Central memory CD8-positive, alpha-beta T cell (primary cell): Measurements from ENCODE around the gene MMD2.
A peak's percentile ranks its signal among the peaks of the same experiment; 100 is the strongest.
"Not testable (repeated sequence)": the region's sequence is repeated elsewhere in the genome, so short reads cannot be mapped to it uniquely, and the experiment has no call there.

Source experiments
- ATAC-seq: fragments of 150-1000 bp; cut with Tn5 transposase; replicated peaks from 2 replicates; pipeline ENCODE4 v1.10.0; 2022; ENCODE audit warnings: mild to moderate bottlenecking, moderate FRiP score, moderate number of reproducible peaks; ENCODE audit not compliant: poor library complexity, severe bottlenecking; ENCODE audit errors: extremely low read depth
- DNase-seq, 2 donors: peaks; one replicate each; pipeline ENCODE4 v3.0.0; 2021; ENCODE audit warnings: low spot score in 2 of 2
- H3K27ac Mint-ChIP-seq: one replicate; pipeline ENCODE4 v1.8.0; 2022; ENCODE audit warnings: low read depth, mild to moderate bottlenecking, moderate library complexity, mixed read lengths
- H3K27me3 Mint-ChIP-seq: one replicate; pipeline ENCODE4 v1.8.0; 2022; ENCODE audit warnings: mixed read lengths
- H3K36me3 Mint-ChIP-seq: one replicate; pipeline ENCODE4 v1.8.0; 2022; ENCODE audit warnings: mild to moderate bottlenecking, moderate library complexity, mixed read lengths; ENCODE audit not compliant: insufficient read depth
- H3K4me1 Mint-ChIP-seq: one replicate; pipeline ENCODE4 v1.8.0; 2022; ENCODE audit warnings: mixed read lengths
- H3K4me3 Mint-ChIP-seq: one replicate; pipeline ENCODE4 v1.8.0; 2022; ENCODE audit warnings: mild to moderate bottlenecking, moderate library complexity, mixed read lengths
- H3K9me3 Mint-ChIP-seq: one replicate; pipeline ENCODE4 v1.8.0; 2022; ENCODE audit warnings: mixed read lengths

MMD2 gene, protein sequence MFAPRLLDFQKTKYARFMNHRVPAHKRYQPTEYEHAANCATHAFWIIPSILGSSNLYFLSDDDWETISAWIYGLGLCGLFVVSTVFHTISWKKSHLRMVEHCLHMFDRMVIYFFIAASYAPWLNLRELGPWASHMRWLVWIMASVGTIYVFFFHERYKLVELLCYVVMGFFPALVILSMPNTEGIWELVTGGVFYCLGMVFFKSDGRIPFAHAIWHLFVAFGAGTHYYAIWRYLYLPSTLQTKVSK

DNA sequence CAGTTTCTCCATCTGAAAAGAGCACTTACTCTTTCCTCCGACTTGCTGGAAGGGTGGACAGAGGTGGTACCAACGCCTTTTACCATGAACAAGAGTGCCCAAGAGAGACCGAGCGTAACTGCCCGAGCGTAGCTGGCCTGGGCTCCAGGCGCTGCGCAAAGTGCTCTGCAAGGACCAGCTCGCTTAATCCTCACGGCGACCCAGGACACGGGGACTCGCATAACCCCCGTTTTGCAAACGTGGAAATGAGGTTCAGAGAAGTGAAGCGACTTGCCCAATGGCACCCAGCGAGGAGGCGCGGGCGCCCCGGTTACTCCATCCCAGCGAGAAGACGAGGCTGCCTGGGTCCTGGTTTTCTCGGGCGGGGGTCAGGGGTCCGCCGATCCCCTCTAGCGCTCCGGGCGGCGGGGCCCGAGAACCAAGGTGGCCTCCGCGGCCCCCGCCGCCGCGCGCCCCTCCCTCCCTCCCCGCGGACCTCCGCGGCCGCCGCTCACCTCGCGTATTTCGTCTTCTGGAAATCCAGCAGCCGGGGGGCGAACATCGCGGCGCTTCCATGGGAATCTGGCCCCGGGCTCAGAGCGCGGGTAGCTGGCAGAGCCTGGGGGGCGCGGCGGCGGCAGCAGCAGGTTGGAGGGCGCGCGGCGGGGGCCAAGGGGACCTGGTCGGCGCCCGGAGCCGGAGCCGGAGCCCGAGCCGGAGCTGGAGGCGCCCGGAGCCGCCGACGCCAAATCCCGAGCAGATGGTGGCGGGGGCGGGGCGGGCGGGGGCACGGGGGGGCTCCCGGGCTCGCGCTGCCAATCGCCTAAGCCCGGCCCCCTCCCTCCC lies at the start of gene MMD2:
Gene MMD2 (minus strand): TSS at position 711 of the 825 bp plus-strand sequence. CDS start 170 bp downstream, at position 541.
- ATAC-seq (no peak), DNase-seq (no peak)
- Mint-ChIP-seq H3K36me3 (peaks cover 3% of the 10 kb centered on the region), H3K4me1 (peaks cover 7% of the 10 kb centered on the region), H3K9me3 (no peaks in the 10 kb centered on the region), H3K27me3 (peaks cover 56% of the 10 kb centered on the region), H3K4me3 (peak within 1 kb of the TSS; percentile 61), H3K27ac (no peak within 1 kb of the TSS)

DNA sequence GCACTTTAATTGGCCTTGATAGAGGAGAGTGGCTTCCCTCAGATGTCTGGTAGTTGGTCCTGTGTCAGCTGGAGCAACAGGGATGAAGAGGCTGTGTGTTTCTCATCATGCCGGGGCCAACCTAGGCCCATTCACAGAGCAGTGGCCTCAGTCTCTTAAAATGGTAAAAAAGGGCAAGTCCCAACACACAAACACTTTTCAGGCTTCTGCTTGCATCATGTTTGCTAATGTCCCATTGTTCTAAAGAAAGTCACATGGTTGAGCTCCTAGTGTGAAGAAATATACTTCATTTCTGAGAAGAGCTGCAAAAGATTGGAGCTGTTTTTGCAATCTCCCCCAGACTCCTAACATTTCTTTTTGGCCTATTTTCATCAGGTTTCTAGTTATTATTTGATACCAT lies 46.1 kb upstream of the MMD2 start:
- no peaks in the 10 kb centered on the region for H3K27me3 Mint-ChIP-seq

DNA sequence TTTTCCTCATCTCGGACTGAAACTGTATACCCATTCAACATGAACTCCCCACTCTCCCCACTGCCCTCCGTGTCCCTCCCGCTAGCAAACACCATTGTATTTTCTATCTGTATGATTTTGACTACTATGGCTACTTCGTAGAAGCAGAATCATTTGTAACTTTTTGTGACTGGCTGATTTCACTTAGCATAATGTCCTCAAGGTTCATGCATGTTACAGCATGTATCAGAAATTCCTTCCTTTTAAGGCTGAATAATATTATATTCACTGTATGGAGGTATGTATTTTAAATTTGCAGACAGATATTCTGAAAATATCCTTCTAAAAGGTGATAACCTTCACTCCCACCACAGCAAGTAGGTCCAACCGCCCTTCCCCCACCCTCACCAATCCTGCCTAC lies 42.9 kb upstream of the MMD2 start:
- H3K4me1 Mint-ChIP-seq: peaks cover 4% of the 10 kb centered on the region
- H3K36me3 Mint-ChIP-seq: peaks cover 30% of the 10 kb centered on the region
- H3K4me3 Mint-ChIP-seq: no peak overlapping the region
- no peaks in the 10 kb centered on the region for H3K9me3 Mint-ChIP-seq
- H3K27ac Mint-ChIP-seq: no peak overlapping the region
- no peak for ATAC-seq
- H3K27me3 Mint-ChIP-seq: no peaks in the 10 kb centered on the region
- DNase-seq: no peak

More for the DNA sequence above, 46.1 kb upstream of the MMD2 start:
- DNase-seq: no peak
- no peak for ATAC-seq
- H3K9me3 Mint-ChIP-seq: no peaks in the 10 kb centered on the region
- H3K27ac Mint-ChIP-seq: no peak overlapping the region
- peaks cover 10% of the 10 kb centered on the region for H3K4me1 Mint-ChIP-seq
- no peak overlapping the region for H3K4me3 Mint-ChIP-seq
- peaks cover 27% of the 10 kb centered on the region for H3K36me3 Mint-ChIP-seq

DNA sequence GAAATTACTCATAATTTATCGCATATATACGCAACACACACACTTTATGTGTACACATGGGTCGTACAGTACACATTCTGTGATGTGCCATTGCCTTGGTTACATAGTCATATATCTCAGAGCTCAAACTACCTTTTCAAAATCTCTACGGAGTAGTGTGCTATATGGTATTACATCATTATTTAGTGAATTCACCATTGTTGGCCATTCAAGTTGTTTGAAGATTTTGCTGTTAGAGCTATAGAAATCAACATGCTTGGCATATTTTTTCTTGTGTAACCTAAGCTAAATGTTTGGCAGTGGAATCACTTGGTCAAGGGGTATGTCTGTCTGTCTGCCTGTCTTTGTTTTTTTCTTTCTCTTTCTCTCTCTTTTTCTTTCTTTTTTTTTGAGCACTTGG lies 42.0 kb upstream of the MMD2 start:
- peaks cover 4% of the 10 kb centered on the region for H3K4me1 Mint-ChIP-seq
- no peaks in the 10 kb centered on the region for H3K27me3 Mint-ChIP-seq
- H3K9me3 Mint-ChIP-seq: no peaks in the 10 kb centered on the region
- DNase-seq (no peak), ATAC-seq (no peak)
- peaks cover 30% of the 10 kb centered on the region for H3K36me3 Mint-ChIP-seq
- no peak overlapping the region for H3K27ac Mint-ChIP-seq
- H3K4me3 Mint-ChIP-seq: no peak overlapping the region

DNA sequence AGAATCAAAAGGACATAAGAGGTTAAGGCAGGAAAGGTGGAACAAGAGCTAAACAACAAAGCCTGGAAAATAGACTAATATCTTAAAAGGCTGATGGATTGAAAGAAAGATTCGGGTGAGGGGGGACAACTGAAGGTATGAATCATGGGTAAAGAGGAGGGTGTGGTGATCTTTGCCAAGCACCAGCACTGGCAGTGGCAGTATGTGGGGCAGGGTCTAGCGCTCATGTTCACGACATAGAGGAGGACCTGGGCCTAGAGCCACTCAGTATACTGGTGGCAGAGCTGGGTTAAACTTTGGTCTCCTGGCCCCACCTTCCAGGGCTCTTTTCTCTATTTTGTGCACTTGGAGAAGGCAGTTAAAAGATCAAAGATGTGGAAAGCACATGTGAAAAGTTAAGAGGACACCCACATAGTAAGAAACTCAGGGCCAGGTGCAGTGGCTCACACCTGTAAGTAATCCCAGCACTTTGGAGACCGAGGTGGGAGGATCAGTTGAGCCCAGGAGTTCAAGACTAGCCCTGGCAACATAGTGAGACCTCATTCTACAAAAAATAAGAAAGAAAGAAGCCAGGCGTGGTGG lies 40.5 kb upstream of the MMD2 start:
- no peak for ATAC-seq
- DNase-seq: no peak
- H3K27me3 Mint-ChIP-seq: no peaks in the 10 kb centered on the region
- H3K9me3 Mint-ChIP-seq: no peaks in the 10 kb centered on the region
- peak overlapping the region; percentile 41 for H3K27ac Mint-ChIP-seq
- peaks cover 4% of the 10 kb centered on the region for H3K4me1 Mint-ChIP-seq
- peaks cover 41% of the 10 kb centered on the region for H3K36me3 Mint-ChIP-seq
- no peak overlapping the region for H3K4me3 Mint-ChIP-seq

DNA sequence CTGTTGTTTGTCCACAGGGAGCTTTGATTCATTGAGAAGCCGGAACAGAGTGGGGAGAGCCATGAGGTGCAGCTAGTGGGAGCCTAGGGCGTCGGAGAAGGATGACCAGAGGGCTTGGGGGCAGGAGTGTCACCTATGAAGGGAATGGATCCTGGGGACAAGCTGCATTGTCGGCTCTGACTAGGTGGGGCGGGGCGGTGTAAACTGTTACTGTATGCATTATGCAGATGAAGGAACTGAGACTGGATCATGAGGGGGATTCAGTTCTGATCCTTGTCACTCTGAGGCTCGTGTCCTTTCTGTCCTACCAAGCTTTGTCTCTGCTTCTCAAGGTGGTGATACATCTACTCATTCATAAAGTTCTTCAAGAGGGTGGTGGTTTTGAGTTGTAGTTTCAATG lies 39.9 kb upstream of the MMD2 start:
- DNase-seq (no peak), ATAC-seq (no peak)
- Mint-ChIP-seq H3K36me3 (peaks cover 40% of the 10 kb centered on the region), H3K4me3 (no peak overlapping the region), H3K4me1 (peaks cover 4% of the 10 kb centered on the region), H3K27ac (peak overlapping the region; percentile 41), H3K9me3 (no peaks in the 10 kb centered on the region), H3K27me3 (no peaks in the 10 kb centered on the region)

DNA sequence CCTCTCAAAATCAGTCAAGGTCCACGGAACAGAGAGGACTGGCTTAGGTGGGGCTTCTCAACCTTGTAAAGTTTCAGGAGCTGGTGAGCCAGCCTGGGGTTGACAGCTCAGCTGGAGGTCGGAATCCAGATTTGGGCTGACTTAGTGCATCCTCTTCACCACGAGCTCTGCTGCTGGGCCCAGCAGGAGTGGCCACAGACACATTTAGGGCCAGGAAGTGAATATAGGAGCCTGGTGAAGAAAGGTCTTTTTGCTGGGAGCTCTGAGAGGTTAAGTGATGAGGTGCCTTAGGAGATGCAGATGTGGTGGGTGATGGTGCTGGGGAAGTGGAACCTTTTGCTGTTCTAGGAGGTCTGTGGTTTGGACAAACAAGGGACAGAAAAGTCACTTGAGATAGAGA lies 39.3 kb upstream of the MMD2 start:
- ATAC-seq: no peak
- Mint-ChIP-seq H3K4me1 (peaks cover 4% of the 10 kb centered on the region), H3K27ac (peak overlapping the region; percentile 3), H3K9me3 (no peaks in the 10 kb centered on the region), H3K27me3 (no peaks in the 10 kb centered on the region), H3K36me3 (peaks cover 37% of the 10 kb centered on the region), H3K4me3 (no peak overlapping the region)
- no peak for DNase-seq

DNA sequence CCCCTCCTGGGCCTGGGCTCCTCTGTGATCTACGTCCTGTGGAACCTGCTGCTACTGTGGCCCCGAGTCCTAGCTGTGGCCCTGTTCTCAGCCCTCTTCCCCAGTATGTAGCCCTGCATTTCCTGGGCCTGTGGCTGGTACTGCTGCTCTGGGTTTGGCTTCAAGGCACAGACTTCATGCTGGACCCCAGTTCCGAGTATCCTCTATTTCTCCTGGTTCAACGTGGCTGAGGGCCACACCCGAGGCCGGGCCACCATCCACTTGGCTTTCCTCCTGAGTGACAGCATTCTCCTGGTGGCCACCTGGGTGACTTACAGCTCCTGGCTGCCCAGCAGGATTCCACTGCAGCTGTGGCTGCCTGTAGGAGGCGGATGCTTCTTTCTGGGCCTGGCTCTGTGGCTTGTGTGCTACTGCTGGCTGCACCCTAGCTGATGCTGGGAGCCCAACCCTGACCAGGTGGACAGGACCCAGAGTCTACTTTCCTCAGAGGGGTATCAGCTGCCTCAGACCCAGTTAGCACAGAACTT lies 37.8 kb upstream of the MMD2 start:
- ATAC-seq (no peak), DNase-seq (no peak)
- peaks cover under 1% of the 10 kb centered on the region for H3K4me1 Mint-ChIP-seq
- no peak overlapping the region for H3K27ac Mint-ChIP-seq
- H3K4me3 Mint-ChIP-seq: no peak overlapping the region
- no peaks in the 10 kb centered on the region for H3K9me3 Mint-ChIP-seq
- H3K27me3 Mint-ChIP-seq: no peaks in the 10 kb centered on the region
- H3K36me3 Mint-ChIP-seq: peaks cover 38% of the 10 kb centered on the region

DNA sequence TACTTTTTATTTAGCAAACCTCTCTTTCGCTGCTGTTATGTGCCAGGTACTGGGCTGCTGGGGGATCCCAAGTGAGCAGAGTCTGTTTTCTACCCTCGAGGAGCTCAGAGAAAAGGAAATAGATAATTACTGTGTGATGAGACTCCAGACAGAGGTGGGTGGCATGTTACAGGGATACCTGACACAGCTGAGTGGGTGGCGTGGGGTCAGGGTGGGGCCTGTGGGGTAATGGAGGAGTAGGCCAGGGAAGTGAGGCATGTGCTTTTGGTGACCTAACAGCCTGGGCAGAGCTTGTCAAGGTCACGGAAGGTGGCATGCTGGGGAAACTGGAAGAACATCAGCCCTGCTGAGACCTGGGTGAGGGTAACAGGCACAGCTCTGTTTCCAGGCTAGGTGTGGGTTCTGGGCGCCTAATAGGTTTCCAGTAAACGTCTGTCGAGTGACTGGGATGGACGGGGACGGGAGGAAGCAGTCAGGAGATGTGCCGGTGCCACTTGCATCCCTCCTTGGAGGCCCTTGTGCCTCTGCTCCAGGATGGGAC lies 36.5 kb upstream of the MMD2 start:
- Mint-ChIP-seq H3K36me3 (peaks cover 41% of the 10 kb centered on the region), H3K4me3 (no peak overlapping the region), H3K9me3 (no peaks in the 10 kb centered on the region), H3K27me3 (no peaks in the 10 kb centered on the region), H3K27ac (no peak overlapping the region), H3K4me1 (no peaks in the 10 kb centered on the region)
- ATAC-seq: no peak
- no peak for DNase-seq

DNA sequence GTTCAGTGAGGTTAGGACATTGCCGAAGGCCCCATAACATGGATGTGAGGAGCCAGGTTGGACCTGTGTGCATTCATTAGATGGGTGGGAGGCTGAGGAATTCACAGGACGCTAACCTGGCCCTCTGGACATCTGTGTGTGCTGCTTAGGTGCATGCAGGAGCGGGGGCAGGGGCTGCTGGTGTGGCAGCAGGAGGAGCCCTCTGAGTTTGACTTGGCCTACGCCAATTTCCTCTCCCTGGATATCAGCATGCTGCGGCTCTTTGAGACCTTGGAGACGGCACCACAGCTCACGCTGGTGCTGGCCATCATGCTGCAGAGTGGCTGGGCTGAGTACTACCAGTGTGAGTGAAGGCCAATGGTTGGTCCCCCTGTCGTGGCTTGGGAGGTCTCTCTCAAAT lies 34.5 kb upstream of the MMD2 start:
- H3K36me3 Mint-ChIP-seq: peaks cover 52% of the 10 kb centered on the region
- ATAC-seq (no peak), DNase-seq (no peak)
- no peak overlapping the region for H3K4me3 Mint-ChIP-seq
- no peak overlapping the region for H3K27ac Mint-ChIP-seq
- H3K4me1 Mint-ChIP-seq: no peaks in the 10 kb centered on the region
- H3K27me3 Mint-ChIP-seq: no peaks in the 10 kb centered on the region
- no peaks in the 10 kb centered on the region for H3K9me3 Mint-ChIP-seq

DNA sequence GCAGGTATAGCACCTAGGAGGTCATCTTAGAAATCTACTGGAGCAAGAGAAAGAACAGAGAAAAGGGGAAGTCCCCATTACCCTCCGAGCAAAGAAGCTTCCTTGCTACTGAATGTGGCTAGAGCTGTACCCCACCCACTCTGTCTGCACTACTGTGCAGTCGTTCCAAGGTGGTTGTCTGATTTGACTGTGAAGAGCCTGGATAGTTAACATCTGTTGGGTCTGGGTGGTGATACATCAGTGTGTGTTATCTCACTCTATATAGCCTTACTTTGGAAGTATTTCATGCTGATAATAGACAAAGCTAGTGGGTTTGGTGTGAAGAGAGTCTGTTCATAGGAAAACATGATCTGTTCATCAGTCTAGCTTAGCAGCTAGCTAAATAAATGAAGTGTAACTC lies 23.8 kb upstream of the MMD2 start:
- H3K27me3 Mint-ChIP-seq, DNase-seq, H3K9me3 Mint-ChIP-seq, H3K27ac Mint-ChIP-seq, H3K4me3 Mint-ChIP-seq: not testable (repeated sequence)
- peaks cover 57% of the 10 kb centered on the region for H3K4me1 Mint-ChIP-seq
- peak; percentile 40 for ATAC-seq
- peaks cover 61% of the 10 kb centered on the region for H3K36me3 Mint-ChIP-seq

DNA sequence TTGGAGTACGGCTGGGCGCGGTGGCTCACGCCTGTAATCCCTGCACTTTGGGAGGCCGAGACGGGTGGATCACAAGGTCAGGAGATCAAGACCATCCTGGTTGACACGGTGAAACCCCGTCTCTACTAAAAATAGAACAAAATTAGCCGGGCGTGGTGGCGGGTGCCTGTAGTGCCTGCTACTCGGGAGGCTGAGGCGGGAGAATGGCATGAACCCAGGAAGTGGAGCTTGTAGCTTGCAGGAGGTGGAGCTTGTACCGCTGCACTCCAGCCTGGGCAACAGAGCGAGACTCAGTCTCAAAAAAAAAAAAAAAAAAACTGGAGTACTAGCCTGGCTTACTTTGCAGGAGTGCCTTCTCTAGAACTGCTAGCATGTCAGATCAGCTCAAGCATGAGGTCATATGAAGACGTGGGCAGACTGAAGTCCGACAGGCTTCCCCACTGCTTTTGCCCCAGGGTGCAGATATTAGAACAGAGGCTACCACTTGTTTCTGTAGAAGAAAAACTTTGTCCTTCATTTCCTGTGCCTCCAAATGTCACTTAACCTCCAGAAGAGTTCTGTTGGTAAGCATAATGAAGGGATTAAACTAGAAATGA lies 22.4 kb upstream of the MMD2 start:
- H3K9me3 Mint-ChIP-seq, H3K27me3 Mint-ChIP-seq, DNase-seq, H3K27ac Mint-ChIP-seq, ATAC-seq, H3K4me3 Mint-ChIP-seq: not testable (repeated sequence)
- H3K36me3 Mint-ChIP-seq: peaks cover 59% of the 10 kb centered on the region
- H3K4me1 Mint-ChIP-seq: peaks cover 52% of the 10 kb centered on the region
